HG02981 (cell line): Measurements from ENCODE around the gene SLC49A4.

Experiments
- ATAC-seq: cut with Tn5 transposase; IDR thresholded peaks from one replicate; pipeline ENCODE4 v1.9.1; 2021; ENCODE audit warnings: mild to moderate bottlenecking, moderate library complexity; ENCODE audit not compliant: unreplicated experiment

SLC49A4 gene

GRCh38 chr3:122857019-122857418, 62.1 kb downstream of the SLC49A4 start:
- ATAC-seq, result no peak

GRCh38 chr3:122858373-122858772, 63.5 kb downstream of the SLC49A4 start:
- ATAC-seq, result no peak

GRCh38 chr3:122859021-122859805, 64.3 kb downstream of the SLC49A4 start:
- ATAC-seq, result no peak

- no peak for ATAC-seq
Measured at GRCh38 chr3:122862381-122862780, 67.5 kb downstream of the SLC49A4 start.

GRCh38 chr3:122864498-122864897, 69.6 kb downstream of the SLC49A4 start:
- ATAC-seq, result no peak

- ATAC-seq, result no peak
Measured at GRCh38 chr3:122868322-122868721, 73.5 kb downstream of the SLC49A4 start.

- ATAC-seq, result no peak
Measured at GRCh38 chr3:122873741-122874515, 79.1 kb downstream of the SLC49A4 start.

- no peak for ATAC-seq
Measured at GRCh38 chr3:122875547-122876127, 80.8 kb downstream of the SLC49A4 start.

- ATAC-seq, result no peak
Measured at GRCh38 chr3:122880173-122880572, 85.3 kb downstream of the SLC49A4 start.

- ATAC-seq, result no peak
Measured at GRCh38 chr3:122880624-122881023, 85.8 kb downstream of the SLC49A4 start.

- ATAC-seq, result no peak
Measured at GRCh38 chr3:122882361-122882947, 87.6 kb downstream of the SLC49A4 start.

- no peak for ATAC-seq
Measured at GRCh38 chr3:122886251-122886650, 91.4 kb downstream of the SLC49A4 start.

GRCh38 chr3:122886946-122887345, 92.1 kb downstream of the SLC49A4 start:
- ATAC-seq, result no peak

- peak; percentile 61 for ATAC-seq
Measured at GRCh38 chr3:122890077-122890719, 95.3 kb downstream of the SLC49A4 start.

GRCh38 chr3:122890720-122891220, 95.9 kb downstream of the SLC49A4 start:
- ATAC-seq, result no peak

- ATAC-seq, result no peak
Measured at GRCh38 chr3:122892118-122892960, 97.5 kb downstream of the SLC49A4 start.

- peak; percentile 50 for ATAC-seq
Measured at GRCh38 chr3:122893282-122893681, 98.4 kb downstream of the SLC49A4 start.

GRCh38 chr3:122893754-122894668, 99.1 kb downstream of the SLC49A4 start:
- ATAC-seq, result no peak

- no peak for ATAC-seq
Measured at GRCh38 chr3:122898298-122898697, 103.4 kb downstream of the SLC49A4 start.
